HFFc6 (cell line): ENCODE measurements around the gene GLRA1. TPM values are rescaled to one million over a fixed set of nuclear protein-coding genes. Genes with fewer than 3 reads are reported as not detected.

Experiments used
- DNase-seq: peaks from one replicate; pipeline ENCODE4 v3.0.0-alpha.2; 2018
- H3K27ac Mint-ChIP-seq: 2 replicates; pipeline ENCODE4 v1.8.0; 2020; ENCODE audit warnings: mild to moderate bottlenecking, mixed read lengths
- H3K27me3 Mint-ChIP-seq: 2 replicates; pipeline ENCODE4 v1.8.0; 2021; ENCODE audit warnings: mild to moderate bottlenecking, moderate library complexity, mixed read lengths; ENCODE audit not compliant: insufficient read depth
- H3K36me3 Mint-ChIP-seq: 2 replicates; pipeline ENCODE4 v1.8.0; 2021; ENCODE audit warnings: low read depth, mixed read lengths
- H3K4me1 Mint-ChIP-seq: 2 replicates; pipeline ENCODE4 v1.8.0; 2020; ENCODE audit warnings: low read depth, mixed read lengths
- H3K4me3 Mint-ChIP-seq: 2 replicates; pipeline ENCODE4 v1.8.0; 2020; ENCODE audit warnings: mild to moderate bottlenecking, moderate library complexity, mixed read lengths
- H3K9me3 Mint-ChIP-seq: 2 replicates; pipeline ENCODE4 v1.8.0; 2020; ENCODE audit warnings: mild to moderate bottlenecking, mixed read lengths
- CTCF ChIP-seq: fragments of 200-600 bp; sonication (generic); IDR thresholded peaks from 2 replicates; pipeline ENCODE4 v1.5.0; 2021; ENCODE audit warnings: antibody characterized with exemption, mild to moderate bottlenecking
- total RNA-seq, 6 experiments: library from RNA; stranded (reverse); fragmentation: NEBNext Ultra II Directional; extraction: Animal tissue kit (Norgen Biotek cat#: 25700); gene quantifications; 2 replicates in 1 of 6; 3 replicates in 5 of 6; pipeline ENCODE4 v1.2.3, GENCODE V29; 2021

GLRA1 gene
- total RNA-seq, 6 experiments from 2014 or later = not detected

- Mint-ChIP-seq H3K27ac (no peak overlapping the region), H3K27me3 (no peaks in the 10 kb centered on the region; the same call in 1 of the 2 replicates), H3K4me3 (no peak overlapping the region), H3K36me3 (peaks cover 8% of the 10 kb centered on the region; the same call in 1 of the 2 replicates), H3K4me1 (no peaks in the 10 kb centered on the region), H3K9me3 (no peaks in the 10 kb centered on the region)
- DNase-seq = no peak
- TF ChIP-seq CTCF = no peak
Measured at GRCh38 chr5:151820903-151821302, 103.7 kb downstream of the GLRA1 start.

GRCh38 chr5:151820271-151820670 lies 104.4 kb downstream of the GLRA1 start:
- no peak for TF ChIP-seq CTCF
- H3K9me3 Mint-ChIP-seq = no peaks in the 10 kb centered on the region
- no peak for DNase-seq
- peaks cover 7% of the 10 kb centered on the region; the same call in 1 of the 2 replicates for H3K36me3 Mint-ChIP-seq
- no peaks in the 10 kb centered on the region for H3K4me1 Mint-ChIP-seq
- no peak overlapping the region for H3K27ac Mint-ChIP-seq
- no peak overlapping the region for H3K4me3 Mint-ChIP-seq
- H3K27me3 Mint-ChIP-seq = no peaks in the 10 kb centered on the region; the same call in 1 of the 2 replicates

GRCh38 chr5:151819830-151820229 lies 104.8 kb downstream of the GLRA1 start:
- TF ChIP-seq CTCF = no peak
- H3K36me3 Mint-ChIP-seq = peaks cover 11% of the 10 kb centered on the region
- H3K4me1 Mint-ChIP-seq = no peaks in the 10 kb centered on the region
- no peak overlapping the region for H3K4me3 Mint-ChIP-seq
- H3K27ac Mint-ChIP-seq = no peak overlapping the region
- DNase-seq = no peak
- H3K9me3 Mint-ChIP-seq = no peaks in the 10 kb centered on the region
- H3K27me3 Mint-ChIP-seq = no peaks in the 10 kb centered on the region; the same call in 1 of the 2 replicates

GRCh38 chr5:151815051-151815450 lies 109.6 kb downstream of the GLRA1 start:
- no peak overlapping the region; the same call in 1 of the 2 replicates for H3K27ac Mint-ChIP-seq
- no peak for TF ChIP-seq CTCF
- H3K9me3 Mint-ChIP-seq = no peaks in the 10 kb centered on the region
- H3K4me3 Mint-ChIP-seq = no peak overlapping the region
- H3K36me3 Mint-ChIP-seq = peaks cover 59% of the 10 kb centered on the region
- H3K4me1 Mint-ChIP-seq = peaks cover 31% of the 10 kb centered on the region
- no peak for DNase-seq
- peaks cover 2% of the 10 kb centered on the region; the same call in 1 of the 2 replicates for H3K27me3 Mint-ChIP-seq

GRCh38 chr5:151812757-151813309 lies 111.8 kb downstream of the GLRA1 start:
- no peak for TF ChIP-seq CTCF
- peak; percentile 11 for DNase-seq
- Mint-ChIP-seq H3K27me3 (peaks cover 2% of the 10 kb centered on the region; the same call in 1 of the 2 replicates), H3K36me3 (peaks cover 78% of the 10 kb centered on the region), H3K27ac (peak overlapping the region; percentile 56), H3K4me3 (no peak overlapping the region), H3K9me3 (no peaks in the 10 kb centered on the region), H3K4me1 (peaks cover 47% of the 10 kb centered on the region)
